HL-60 (cell line): ENCODE measurements around the gene ATMIN.

ENCODE experiments used
- DNase-seq, 2 experiments: peaks; one replicate each; pipeline ENCODE4 v3.0.0-alpha.2; 2010 to 2020; ENCODE audit warnings: low read depth in 1 of 2, low spot score in 1 of 2
- H3K27ac ChIP-seq: fragments of 250-450 bp; sonication (Bioruptor Pico); replicated peaks from 2 replicates; pipeline ENCODE4 v1.5.1; 2020; ENCODE audit warnings: mild to moderate bottlenecking, moderate library complexity
- H3K27me3 ChIP-seq: fragments of 250-450 bp; sonication (Bioruptor Pico); 2 replicates; pipeline ENCODE4 v1.5.1; 2021; ENCODE audit warnings: mild to moderate bottlenecking, moderate library complexity; ENCODE audit not compliant: insufficient read depth, poor library complexity, severe bottlenecking
- H3K4me3 ChIP-seq: replicated peaks from 2 replicates; pipeline ENCODE4 v1.5.1; 2011; ENCODE audit warnings: mild to moderate bottlenecking, control low read depth, low read length; ENCODE audit not compliant: insufficient read depth
- GABPA ChIP-seq: IDR thresholded peaks from 2 replicates; pipeline ENCODE4 v1.6.1; 2012; ENCODE audit warnings: low read depth
- POLR2AphosphoS5 ChIP-seq: IDR thresholded peaks from 2 replicates; pipeline ENCODE4 v1.6.1; 2012; ENCODE audit warnings: low read depth
- SPI1 ChIP-seq: IDR thresholded peaks from 2 replicates; pipeline ENCODE4 v1.6.1; 2012; ENCODE audit warnings: low read depth, mild to moderate bottlenecking, borderline replicate concordance
- TF ChIP-seq, protein P1 (sequence below): IDR thresholded peaks from one replicate; pipeline ENCODE4 v1.5.1; 2011; ENCODE audit warnings: low read length, control low read depth, inconsistent platforms; ENCODE audit not compliant: insufficient read depth
- TF ChIP-seq, protein P2 (sequence below): IDR thresholded peaks from 2 replicates; pipeline ENCODE4 v1.6.1; 2012; ENCODE audit warnings: low read depth; ENCODE audit not compliant: insufficient replicate concordance

ATMIN gene

DNA sequence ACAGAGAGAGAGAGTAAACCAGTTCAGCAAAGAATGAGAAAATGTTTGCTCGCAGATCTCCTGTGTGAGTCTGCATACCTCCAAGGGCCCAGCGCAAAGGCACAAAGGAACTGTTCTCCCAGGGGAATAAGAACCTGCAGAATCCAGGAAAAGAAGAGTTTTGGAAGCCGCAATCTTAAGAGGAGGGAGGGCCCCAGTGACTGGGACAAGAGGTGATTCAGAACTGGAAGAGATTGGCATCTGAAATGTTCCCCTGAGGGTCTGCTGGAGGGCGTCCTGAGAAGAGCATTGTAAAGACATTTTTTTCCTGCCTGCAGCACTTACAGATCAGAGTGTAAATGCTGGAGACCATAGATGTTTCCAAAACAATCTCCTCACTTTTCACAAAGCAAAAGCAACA is 6.1 kb downstream of the ATMIN start:
- no peak for DNase-seq
- H3K4me3 ChIP-seq = no peak overlapping the region
- no peak overlapping the region for H3K27ac ChIP-seq
- H3K27me3 ChIP-seq = no peaks in the 10 kb centered on the region
- TF ChIP-seq, protein P1, sequence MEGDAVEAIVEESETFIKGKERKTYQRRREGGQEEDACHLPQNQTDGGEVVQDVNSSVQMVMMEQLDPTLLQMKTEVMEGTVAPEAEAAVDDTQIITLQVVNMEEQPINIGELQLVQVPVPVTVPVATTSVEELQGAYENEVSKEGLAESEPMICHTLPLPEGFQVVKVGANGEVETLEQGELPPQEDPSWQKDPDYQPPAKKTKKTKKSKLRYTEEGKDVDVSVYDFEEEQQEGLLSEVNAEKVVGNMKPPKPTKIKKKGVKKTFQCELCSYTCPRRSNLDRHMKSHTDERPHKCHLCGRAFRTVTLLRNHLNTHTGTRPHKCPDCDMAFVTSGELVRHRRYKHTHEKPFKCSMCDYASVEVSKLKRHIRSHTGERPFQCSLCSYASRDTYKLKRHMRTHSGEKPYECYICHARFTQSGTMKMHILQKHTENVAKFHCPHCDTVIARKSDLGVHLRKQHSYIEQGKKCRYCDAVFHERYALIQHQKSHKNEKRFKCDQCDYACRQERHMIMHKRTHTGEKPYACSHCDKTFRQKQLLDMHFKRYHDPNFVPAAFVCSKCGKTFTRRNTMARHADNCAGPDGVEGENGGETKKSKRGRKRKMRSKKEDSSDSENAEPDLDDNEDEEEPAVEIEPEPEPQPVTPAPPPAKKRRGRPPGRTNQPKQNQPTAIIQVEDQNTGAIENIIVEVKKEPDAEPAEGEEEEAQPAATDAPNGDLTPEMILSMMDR = no peak
- TF ChIP-seq, protein P2, sequence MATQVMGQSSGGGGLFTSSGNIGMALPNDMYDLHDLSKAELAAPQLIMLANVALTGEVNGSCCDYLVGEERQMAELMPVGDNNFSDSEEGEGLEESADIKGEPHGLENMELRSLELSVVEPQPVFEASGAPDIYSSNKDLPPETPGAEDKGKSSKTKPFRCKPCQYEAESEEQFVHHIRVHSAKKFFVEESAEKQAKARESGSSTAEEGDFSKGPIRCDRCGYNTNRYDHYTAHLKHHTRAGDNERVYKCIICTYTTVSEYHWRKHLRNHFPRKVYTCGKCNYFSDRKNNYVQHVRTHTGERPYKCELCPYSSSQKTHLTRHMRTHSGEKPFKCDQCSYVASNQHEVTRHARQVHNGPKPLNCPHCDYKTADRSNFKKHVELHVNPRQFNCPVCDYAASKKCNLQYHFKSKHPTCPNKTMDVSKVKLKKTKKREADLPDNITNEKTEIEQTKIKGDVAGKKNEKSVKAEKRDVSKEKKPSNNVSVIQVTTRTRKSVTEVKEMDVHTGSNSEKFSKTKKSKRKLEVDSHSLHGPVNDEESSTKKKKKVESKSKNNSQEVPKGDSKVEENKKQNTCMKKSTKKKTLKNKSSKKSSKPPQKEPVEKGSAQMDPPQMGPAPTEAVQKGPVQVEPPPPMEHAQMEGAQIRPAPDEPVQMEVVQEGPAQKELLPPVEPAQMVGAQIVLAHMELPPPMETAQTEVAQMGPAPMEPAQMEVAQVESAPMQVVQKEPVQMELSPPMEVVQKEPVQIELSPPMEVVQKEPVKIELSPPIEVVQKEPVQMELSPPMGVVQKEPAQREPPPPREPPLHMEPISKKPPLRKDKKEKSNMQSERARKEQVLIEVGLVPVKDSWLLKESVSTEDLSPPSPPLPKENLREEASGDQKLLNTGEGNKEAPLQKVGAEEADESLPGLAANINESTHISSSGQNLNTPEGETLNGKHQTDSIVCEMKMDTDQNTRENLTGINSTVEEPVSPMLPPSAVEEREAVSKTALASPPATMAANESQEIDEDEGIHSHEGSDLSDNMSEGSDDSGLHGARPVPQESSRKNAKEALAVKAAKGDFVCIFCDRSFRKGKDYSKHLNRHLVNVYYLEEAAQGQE = no peak
- TF ChIP-seq GABPA = no peak

DNA sequence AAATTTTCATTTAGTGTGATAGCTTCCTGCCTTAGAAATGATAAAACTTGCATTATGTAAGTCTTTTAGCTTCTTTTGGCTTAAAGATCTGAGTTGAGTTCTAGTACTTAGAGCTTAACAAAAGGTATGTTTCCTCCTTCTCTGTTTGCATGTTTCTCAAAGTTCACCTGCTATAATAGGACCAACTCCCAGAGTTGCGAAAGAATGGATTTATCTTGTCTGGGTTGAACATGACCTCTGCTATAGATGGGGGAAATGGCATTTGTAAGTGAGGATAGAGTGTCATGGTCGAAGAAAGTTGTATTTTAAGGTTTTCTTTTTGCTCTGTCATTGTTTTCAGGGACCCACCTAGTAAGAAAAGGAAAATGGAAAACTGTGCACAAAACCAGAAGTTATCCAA is 7.2 kb downstream of the ATMIN start:
- Histone ChIP-seq H3K27ac (no peak overlapping the region), H3K4me3 (no peak overlapping the region), H3K27me3 (no peaks in the 10 kb centered on the region)
- TF ChIP-seq GABPA = no peak
- TF ChIP-seq, protein P1 = no peak
- TF ChIP-seq SPI1 = no peak
- TF ChIP-seq, protein P2 = no peak
- no peak for TF ChIP-seq POLR2AphosphoS5
- DNase-seq = no peak

DNA sequence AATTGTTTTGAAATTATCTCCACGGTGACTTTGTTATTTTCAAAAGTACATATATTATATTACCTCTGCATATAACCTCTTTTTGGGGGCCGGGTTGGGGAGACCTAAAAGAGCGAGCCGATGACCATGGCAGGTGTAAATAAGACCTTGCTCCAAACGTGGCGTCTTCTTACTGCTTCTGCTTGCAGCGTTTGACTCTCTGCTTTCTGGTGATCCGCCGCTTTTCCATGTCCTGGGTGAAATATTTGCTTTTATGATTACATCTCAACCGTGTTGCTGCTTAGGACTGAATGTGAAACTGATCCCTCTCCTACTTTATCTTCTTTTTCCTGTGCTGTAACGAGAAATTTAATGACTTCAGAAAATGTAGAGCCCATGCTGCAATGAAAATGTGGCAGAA is 18.1 kb downstream of the ATMIN start:
- H3K4me3 ChIP-seq = no peak overlapping the region
- TF ChIP-seq SPI1 = no peak
- H3K27ac ChIP-seq = no peak overlapping the region
- no peak for DNase-seq
- no peaks in the 10 kb centered on the region for H3K27me3 ChIP-seq

DNA sequence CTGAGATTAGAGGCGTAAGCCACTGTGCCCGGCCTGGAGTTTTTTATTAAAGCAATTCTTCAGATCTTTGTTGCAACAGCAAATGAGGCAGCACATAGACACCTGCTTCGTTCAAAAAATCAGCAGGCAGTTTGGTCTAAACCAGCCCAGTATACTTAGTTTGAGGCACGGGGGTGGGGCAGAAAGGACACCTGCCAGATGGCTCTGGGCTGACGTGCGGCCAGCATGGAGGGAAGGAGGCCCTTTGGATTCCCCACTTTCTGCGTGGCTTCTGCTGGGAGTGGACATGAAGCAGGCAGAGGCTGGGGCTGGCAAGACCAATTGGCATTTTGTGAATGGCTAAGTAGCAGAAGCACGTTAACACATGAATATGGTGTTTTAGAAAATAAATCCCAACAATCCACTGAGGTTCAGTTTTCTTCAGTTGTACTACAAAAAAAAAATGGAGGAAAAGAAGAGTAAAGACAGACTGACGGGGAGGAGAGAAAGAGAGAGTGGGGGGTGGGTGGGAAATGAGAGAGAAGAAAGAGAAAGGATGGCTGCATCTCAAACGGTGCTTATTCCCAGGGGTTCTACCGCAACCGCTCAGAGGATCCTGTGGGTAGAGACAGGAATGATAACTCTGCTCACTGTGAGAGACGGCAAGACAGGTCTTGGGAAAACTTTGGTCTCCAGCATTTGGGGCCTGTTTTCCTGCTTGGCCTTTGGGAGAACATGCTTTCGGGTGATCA is 25.1 kb downstream of the ATMIN start:
- DNase-seq = no peak
- no peaks in the 10 kb centered on the region for H3K27me3 ChIP-seq
- TF ChIP-seq POLR2AphosphoS5 (no peak), GABPA (no peak), SPI1 (no peak)
- TF ChIP-seq, protein P2 = no peak
- TF ChIP-seq, protein P1 = no peak
- H3K27ac ChIP-seq = no peak overlapping the region
- H3K4me3 ChIP-seq = no peak overlapping the region
